HepG2 (cell line): ENCODE data around the gene EPM2AIP1. TPM values are rescaled to one million over a fixed set of nuclear protein-coding genes. Genes with fewer than 3 reads are reported as not detected.

Source experiments
- ARNT ChIP-seq: fragments of 450-650 bp; IDR thresholded peaks from 2 replicates; pipeline ENCODE4 v1.6.1; 2017
- CCAR2 ChIP-seq: fragments of 200-400 bp; formaldehyde crosslinking; optimal IDR thresholded peaks from 2 replicates; pipeline ENCODE3; 2018; ENCODE audit warnings: low read depth, mild to moderate bottlenecking, low read length, moderate library complexity
- KDM5B ChIP-seq: sonication (generic); formaldehyde crosslinking; IDR thresholded peaks from 2 replicates; pipeline ENCODE4 v1.4.0; 2020; ENCODE audit warnings: missing genetic modification reagents, mild to moderate bottlenecking, borderline replicate concordance
- MEIS2 ChIP-seq: sonication (generic); formaldehyde crosslinking; IDR thresholded peaks from 2 replicates; pipeline ENCODE4 v1.9.0; 2021; ENCODE audit warnings: mild to moderate bottlenecking, missing genetic modification reagents
- NCOA1 ChIP-seq: sonication (generic); formaldehyde crosslinking; IDR thresholded peaks from 2 replicates; pipeline ENCODE4 v1.9.0; 2021; ENCODE audit warnings: missing genetic modification reagents
- NFIB ChIP-seq: sonication (generic); formaldehyde crosslinking; IDR thresholded peaks from 2 replicates; pipeline ENCODE4 v1.9.0; 2021; ENCODE audit warnings: missing genetic modification reagents, mild to moderate bottlenecking, borderline replicate concordance
- NONO ChIP-seq, 2 experiments: fragments of 450-650 bp in 1 of 2; sonication (generic) in 1 of 2; formaldehyde crosslinking in 1 of 2; IDR thresholded peaks in 1 of 2; conservative IDR thresholded peaks in 1 of 2; 2 replicates each; pipeline versions ENCODE4 v1.6.1 to v1.8.0; 2017 to 2022; ENCODE audit warnings: mild to moderate bottlenecking in 1 of 2, missing genetic modification reagents in 1 of 2, moderate library complexity in 1 of 2
- RAD51 ChIP-seq: fragments of 450-650 bp; IDR thresholded peaks from 2 replicates; pipeline ENCODE4 v1.6.1; 2016; ENCODE audit warnings: borderline replicate concordance
- RBM22 ChIP-seq: fragments of 200-400 bp; formaldehyde crosslinking; optimal IDR thresholded peaks from 2 replicates; pipeline ENCODE3; 2017; ENCODE audit warnings: mild to moderate bottlenecking, low read length, moderate library complexity
- SNRNP70 ChIP-seq: fragments of 200-400 bp; formaldehyde crosslinking; IDR thresholded peaks from 2 replicates; pipeline ENCODE4 v1.6.1; 2017; ENCODE audit warnings: mild to moderate bottlenecking, low read depth, low read length, moderate library complexity
- SOX13 ChIP-seq, 3 experiments: fragments of 450-650 bp in 1 of 3; sonication (generic) in 1 of 3; formaldehyde crosslinking in 1 of 3; IDR thresholded peaks in 2 of 3; conservative IDR thresholded peaks in 1 of 3; 2 replicates each; pipeline versions ENCODE4 v1.5.0 to v1.6.1; 2016 to 2020; ENCODE audit warnings: antibody characterized with exemption in 1 of 3, mild to moderate bottlenecking in 1 of 3, missing compliant biosample characterization in 1 of 3, missing genetic modification reagents in 1 of 3, moderate library complexity in 1 of 3
- TBX2 ChIP-seq: sonication (generic); formaldehyde crosslinking; IDR thresholded peaks from 2 replicates; pipeline ENCODE4 v1.5.0; 2020; ENCODE audit warnings: missing genetic modification reagents, mild to moderate bottlenecking, borderline replicate concordance
- YEATS2 ChIP-seq: sonication (generic); formaldehyde crosslinking; IDR thresholded peaks from 2 replicates; pipeline ENCODE4 v1.4.0; 2020; ENCODE audit warnings: missing genetic modification reagents, borderline replicate concordance
- ZC3H4 ChIP-seq: sonication (generic); formaldehyde crosslinking; IDR thresholded peaks from 2 replicates; pipeline ENCODE4 v1.4.0; 2020; ENCODE audit warnings: missing genetic modification reagents, borderline replicate concordance
- ZKSCAN8 ChIP-seq: IDR thresholded peaks from 2 replicates; pipeline ENCODE4 v1.6.1; 2016; ENCODE audit warnings: borderline replicate concordance, missing genetic modification reagents, missing compliant biosample characterization
- ZNF124 ChIP-seq: sonication (generic); formaldehyde crosslinking; IDR thresholded peaks from 2 replicates; pipeline ENCODE4 v1.4.0; 2020; ENCODE audit warnings: missing genetic modification reagents
- ZNF432 ChIP-seq: sonication (generic); formaldehyde crosslinking; IDR thresholded peaks from 2 replicates; pipeline ENCODE4 v1.5.0; 2020; ENCODE audit warnings: missing genetic modification reagents, mild to moderate bottlenecking, borderline replicate concordance
- ZNF546 ChIP-seq: sonication (generic); formaldehyde crosslinking; conservative IDR thresholded peaks from 2 replicates; pipeline ENCODE4 v1.8.1; 2023; ENCODE audit warnings: mild to moderate bottlenecking, missing genetic modification reagents
- ZNF557 ChIP-seq: sonication (generic); formaldehyde crosslinking; IDR thresholded peaks from 2 replicates; pipeline ENCODE4 v1.4.0; 2020; ENCODE audit warnings: missing genetic modification reagents
- ZNF652 ChIP-seq: IDR thresholded peaks from 2 replicates; pipeline ENCODE4 v1.6.1; 2016; ENCODE audit warnings: low read depth, borderline replicate concordance
- ZSCAN29 ChIP-seq: sonication (generic); formaldehyde crosslinking; conservative IDR thresholded peaks from 2 replicates; pipeline ENCODE4 v1.4.0; 2020; ENCODE audit warnings: mild to moderate bottlenecking, missing genetic modification reagents
- ZZZ3 ChIP-seq: sonication (generic); formaldehyde crosslinking; IDR thresholded peaks from 2 replicates; pipeline ENCODE4 v1.4.0; 2020; ENCODE audit warnings: missing genetic modification reagents, mild to moderate bottlenecking, borderline replicate concordance
- polyA plus RNA-seq, 8 experiments: library from polyadenylated mRNA; depleted of rRNA in 3 of 8; stranded (reverse) in 7 of 8; unstranded in 1 of 8; fragments of >200 nt; fragmentation: Illumina TruSeq in 4 of 8; extraction: Trizol in 4 of 8; gene quantifications; 2 replicates each; pipeline versions ENCODE4 v1.2.1 to v1.2.3, GENCODE V29; 2011 to 2016; ENCODE audit warnings: low read depth in 4 of 8, missing spikeins in 1 of 8, mixed read lengths in 1 of 8; ENCODE audit not compliant: insufficient read depth in 1 of 8
- total RNA-seq, 5 experiments: library from RNA; depleted of rRNA; stranded (reverse); fragments of >200 nt; fragmentation: Illumina TruSeq; extraction: Trizol; gene quantifications; 2 replicates each; pipeline ENCODE4 v1.2.3, GENCODE V29; 2016; ENCODE audit warnings: low read depth in 1 of 5
- TF ChIP-seq, protein P1 (sequence below): sonication (generic); formaldehyde crosslinking; IDR thresholded peaks from 2 replicates; pipeline ENCODE4 v1.5.1; 2020; ENCODE audit warnings: mild to moderate bottlenecking, missing genetic modification reagents
- TF ChIP-seq, protein P2 (sequence below): sonication (generic); formaldehyde crosslinking; IDR thresholded peaks from 2 replicates; pipeline ENCODE4 v1.4.0; 2020; ENCODE audit warnings: mild to moderate bottlenecking, missing genetic modification reagents

EPM2AIP1 gene
- total and polyA plus RNA-seq, 2 of the 13 experiments (the other 11 are each of a cell fraction or from before 2014, with no cell fraction given): 10.7 to 23.0 TPM

DNA sequence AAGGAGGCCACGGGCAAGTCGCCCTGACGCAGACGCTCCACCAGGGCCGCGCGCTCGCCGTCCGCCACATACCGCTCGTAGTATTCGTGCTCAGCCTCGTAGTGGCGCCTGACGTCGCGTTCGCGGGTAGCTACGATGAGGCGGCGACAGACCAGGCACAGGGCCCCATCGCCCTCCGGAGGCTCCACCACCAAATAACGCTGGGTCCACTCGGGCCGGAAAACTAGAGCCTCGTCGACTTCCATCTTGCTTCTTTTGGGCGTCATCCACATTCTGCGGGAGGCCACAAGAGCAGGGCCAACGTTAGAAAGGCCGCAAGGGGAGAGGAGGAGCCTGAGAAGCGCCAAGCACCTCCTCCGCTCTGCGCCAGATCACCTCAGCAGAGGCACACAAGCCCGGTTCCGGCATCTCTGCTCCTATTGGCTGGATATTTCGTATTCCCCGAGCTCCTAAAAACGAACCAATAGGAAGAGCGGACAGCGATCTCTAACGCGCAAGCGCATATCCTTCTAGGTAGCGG is at the start of gene EPM2AIP1 (continued):
- peak; percentile 46 for TF ChIP-seq ZNF652 (CRISPR knock-in tag)
- TF ChIP-seq ARNT: no peak
- TF ChIP-seq RAD51: no peak
- no peak for TF ChIP-seq SOX13 (IDR thresholded peaks at IDR 0.05)
- TF ChIP-seq SOX13 (CRISPR knock-in tag; conservative IDR thresholded peaks at IDR 0.05 in 1 of 2, IDR thresholded peaks at IDR 0.05 in 1 of 2): peak in 1 of 2 experiments; percentile 11; a peak in 1 of 4 replicates
- TF ChIP-seq, protein P1, sequence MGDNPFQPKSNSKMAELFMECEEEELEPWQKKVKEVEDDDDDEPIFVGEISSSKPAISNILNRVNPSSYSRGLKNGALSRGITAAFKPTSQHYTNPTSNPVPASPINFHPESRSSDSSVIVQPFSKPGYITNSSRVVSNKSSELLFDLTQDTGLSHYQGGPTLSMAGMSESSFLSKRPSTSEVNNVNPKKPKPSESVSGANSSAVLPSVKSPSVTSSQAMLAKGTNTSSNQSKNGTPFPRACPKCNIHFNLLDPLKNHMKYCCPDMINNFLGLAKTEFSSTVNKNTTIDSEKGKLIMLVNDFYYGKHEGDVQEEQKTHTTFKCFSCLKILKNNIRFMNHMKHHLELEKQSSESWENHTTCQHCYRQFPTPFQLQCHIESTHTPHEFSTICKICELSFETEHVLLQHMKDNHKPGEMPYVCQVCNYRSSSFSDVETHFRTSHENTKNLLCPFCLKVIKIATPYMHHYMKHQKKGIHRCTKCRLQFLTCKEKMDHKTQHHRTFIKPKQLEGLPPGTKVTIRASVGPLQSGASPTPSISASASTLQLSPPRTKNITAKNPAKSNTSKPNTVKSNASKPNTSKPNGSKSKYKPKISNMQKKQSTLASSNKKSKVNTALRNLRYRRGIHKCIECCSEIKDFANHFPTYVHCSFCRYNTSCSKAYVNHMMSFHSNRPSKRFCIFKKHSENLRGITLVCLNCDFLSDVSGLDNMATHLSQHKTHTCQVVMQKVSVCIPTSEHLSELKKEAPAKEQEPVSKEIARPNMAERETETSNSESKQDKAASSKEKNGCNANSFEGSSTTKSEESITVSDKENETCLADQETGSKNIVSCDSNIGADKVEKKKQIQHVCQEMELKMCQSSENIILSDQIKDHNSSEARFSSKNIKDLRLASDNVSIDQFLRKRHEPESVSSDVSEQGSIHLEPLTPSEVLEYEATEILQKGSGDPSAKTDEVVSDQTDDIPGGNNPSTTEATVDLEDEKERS (CRISPR knock-in tag): no peak
- TF ChIP-seq ZNF546: peak; percentile 65; the same call in 1 of the 2 replicates
- no peak for TF ChIP-seq ZNF432 (CRISPR knock-in tag)
- no peak for TF ChIP-seq SNRNP70
- TF ChIP-seq TBX2 (CRISPR knock-in tag): no peak; the same call in 1 of the 2 replicates
- no peak for TF ChIP-seq MEIS2
- TF ChIP-seq ZSCAN29 (CRISPR knock-in tag): no peak
- peak; percentile 91; the same call in 1 of the 2 replicates for TF ChIP-seq KDM5B (CRISPR knock-in tag)
- 0 out of 2 replicates have a peak, but pooled peaks have one; percentile 45 for TF ChIP-seq ZNF557 (CRISPR knock-in tag)
- TF ChIP-seq RBM22: no peak
- no peak for TF ChIP-seq NONO (IDR thresholded peaks at IDR 0.05)
- TF ChIP-seq NONO (CRISPR knock-in tag; conservative IDR thresholded peaks at IDR 0.05): peak; percentile 80
- TF ChIP-seq ZZZ3: no peak; the same call in 1 of the 2 replicates
- TF ChIP-seq, protein P2, sequence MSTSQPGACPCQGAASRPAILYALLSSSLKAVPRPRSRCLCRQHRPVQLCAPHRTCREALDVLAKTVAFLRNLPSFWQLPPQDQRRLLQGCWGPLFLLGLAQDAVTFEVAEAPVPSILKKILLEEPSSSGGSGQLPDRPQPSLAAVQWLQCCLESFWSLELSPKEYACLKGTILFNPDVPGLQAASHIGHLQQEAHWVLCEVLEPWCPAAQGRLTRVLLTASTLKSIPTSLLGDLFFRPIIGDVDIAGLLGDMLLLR (CRISPR knock-in tag): no peak; the same call in 1 of the 2 replicates
- TF ChIP-seq CCAR2: no peak
- TF ChIP-seq ZNF124 (CRISPR knock-in tag): peak; percentile 24; the same call in 1 of the 2 replicates
- TF ChIP-seq ZC3H4 (CRISPR knock-in tag): 0 out of 2 replicates have a peak, but pooled peaks have one; percentile 56
- no peak; the same call in 1 of the 2 replicates for TF ChIP-seq YEATS2 (CRISPR knock-in tag)
- peak; percentile 59 for TF ChIP-seq NCOA1 (CRISPR knock-in tag)
- TF ChIP-seq NFIB: no peak
- TF ChIP-seq ZKSCAN8 (CRISPR knock-in tag): no peak; the same call in 1 of the 2 replicates
